RWPE1 (cell line): ENCODE measurements around the gene RUNX1.
"Not testable (repeated sequence)": the region's sequence is repeated elsewhere in the genome, so short reads cannot be mapped to it uniquely, and the experiment has no call there.

Source experiments
- CTCF ChIA-PET: fragments of 350-600 bp; sonication (Branson Sonifier 250); formaldehyde crosslinking; extraction: SDS; loops from one replicate; lab custom pipeline; 2021; lab: Yijun Ruan, JAX
- POLR2A ChIA-PET: fragments of 400-600 bp; formaldehyde crosslinking; extraction: SDS; loops from one replicate; lab custom pipeline; 2020; ENCODE audit warnings: antibody characterized with exemption; ENCODE audit not compliant: low non-redundant PET; lab: Yijun Ruan, JAX
- DNase-seq: peaks from one replicate; pipeline ENCODE4 v3.0.0; 2012; ENCODE audit warnings: low spot score
- H3K27ac ChIP-seq: fragments of 450-650 bp; 2 replicates; pipeline ENCODE4 v1.5.1; 2017
- CTCF ChIP-seq: fragments of 450-650 bp; conservative IDR thresholded peaks from 2 replicates; pipeline ENCODE4 v1.5.1; 2017; ENCODE audit warnings: low read depth, mild to moderate bottlenecking

The RUNX1 gene

GRCh38 chr21:34960687-34961086 lies 88.4 kb downstream of the RUNX1 start:
- ChIA-PET CTCF (no interaction called here), POLR2A (no interaction called here)
- TF ChIP-seq CTCF = no peak
- H3K27ac ChIP-seq = no peak overlapping the region
- no peak for DNase-seq

DNA sequence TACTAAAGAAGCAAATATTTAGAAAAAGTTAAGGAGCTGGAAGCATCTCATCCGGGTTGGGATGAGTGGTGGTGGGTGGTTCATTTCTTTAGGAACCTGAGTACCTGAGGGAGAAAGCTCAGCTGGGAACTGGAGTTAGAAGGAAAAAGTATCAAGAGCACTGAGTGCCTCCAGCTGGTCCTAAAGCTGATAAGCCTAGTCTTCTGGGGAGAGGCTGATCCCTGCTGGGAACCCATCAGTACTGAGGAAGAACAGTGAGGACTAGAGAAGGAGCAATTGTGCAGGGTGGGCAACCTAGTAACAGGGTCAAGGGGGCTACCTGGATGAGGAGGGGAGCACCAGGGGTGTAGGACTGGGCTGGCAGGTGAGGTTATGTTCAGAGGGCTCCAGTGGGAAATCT lies 89.5 kb downstream of the RUNX1 start:
- POLR2A ChIA-PET = no interaction called here

DNA sequence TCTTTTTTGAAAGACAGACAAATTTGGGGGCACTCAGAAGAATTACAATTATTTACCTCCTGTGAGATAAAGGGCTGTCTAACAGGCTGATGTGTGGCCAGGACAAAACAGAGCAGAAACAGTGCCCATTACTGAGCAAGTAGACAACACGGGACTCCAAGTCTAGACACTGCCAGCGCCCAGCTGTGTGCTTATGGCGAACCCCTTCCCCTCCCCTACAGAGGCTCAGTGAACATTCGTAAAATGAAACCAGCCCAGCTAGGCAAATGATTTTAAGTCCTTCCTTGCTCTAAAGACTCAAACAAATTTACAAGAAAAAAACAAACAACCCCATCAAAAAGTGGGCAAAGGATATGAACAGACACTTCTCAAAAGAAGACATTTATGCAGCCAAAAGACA lies 91.1 kb downstream of the RUNX1 start:
- CTCF ChIA-PET = no interaction called here
- POLR2A ChIA-PET = no interaction called here

More for the DNA sequence above, 89.5 kb downstream of the RUNX1 start:
- no peak for DNase-seq
- no peak overlapping the region for H3K27ac ChIP-seq
- no peak for TF ChIP-seq CTCF
- CTCF ChIA-PET = interaction anchor here (0.6 kb wide), 1 partner anchor 1542 kb away, joined by 3 read pairs; no protein-coding TSS in a partner anchor

GRCh38 chr21:34956416-34957316 lies 92.4 kb downstream of the RUNX1 start:
- DNase-seq = no peak
- no peak overlapping the region for H3K27ac ChIP-seq
- ChIA-PET POLR2A (no interaction called here), CTCF (interaction anchor here (0.5 kb wide), 1 partner anchor 46 kb away, joined by 3 read pairs; no protein-coding TSS in a partner anchor)
- no peak for TF ChIP-seq CTCF

More for the DNA sequence above, 91.1 kb downstream of the RUNX1 start:
- no peak overlapping the region for H3K27ac ChIP-seq
- no peak for DNase-seq
- TF ChIP-seq CTCF = no peak

DNA sequence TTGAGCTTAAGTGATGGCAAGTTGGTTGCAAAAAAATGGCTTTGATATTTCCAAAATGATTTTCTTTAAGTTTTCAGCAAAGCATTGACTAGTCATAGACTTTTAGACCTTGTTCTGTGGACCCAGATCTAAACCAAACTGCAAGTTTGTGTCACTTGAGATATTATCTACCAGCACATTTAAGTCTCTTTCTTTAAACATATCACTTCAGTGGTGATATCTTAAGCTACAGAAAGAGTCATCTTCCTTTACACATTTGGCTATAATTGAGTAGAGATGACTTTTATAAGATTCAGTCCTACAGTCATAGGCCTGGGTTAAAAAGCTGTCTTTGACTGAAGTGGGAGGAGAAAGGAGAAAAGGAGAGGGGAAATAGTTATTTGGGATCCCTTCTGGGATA lies 95.2 kb downstream of the RUNX1 start:
- TF ChIP-seq CTCF = no peak
- ChIA-PET POLR2A (no interaction called here), CTCF (interaction anchor here (0.5 kb wide), 1 partner anchor 35 kb away, joined by 6 read pairs; no protein-coding TSS in a partner anchor)
- DNase-seq = no peak
- H3K27ac ChIP-seq = no peak overlapping the region

- no peak overlapping the region for H3K27ac ChIP-seq
- CTCF ChIA-PET = interaction anchor here (0.5 to 0.6 kb wide), 2 partner anchors 484 to 879 kb away, joined by 3 read pairs; no protein-coding TSS in a partner anchor
- POLR2A ChIA-PET = no interaction called here
- DNase-seq = no peak
- TF ChIP-seq CTCF = no peak
Observed at GRCh38 chr21:34952701-34953100, 96.4 kb downstream of the RUNX1 start.

- CTCF ChIA-PET = interaction anchor here (0.5 kb wide), 1 partner anchor 485 kb away, joined by 3 read pairs; no protein-coding TSS in a partner anchor
- POLR2A ChIA-PET = not testable (repeated sequence)
Observed at GRCh38 chr21:34951868-34952267, 97.2 kb downstream of the RUNX1 start.

More at GRCh38 chr21:34951868-34952267, 97.2 kb downstream of the RUNX1 start:
- not testable (repeated sequence) for DNase-seq, H3K27ac ChIP-seq
